CD4-positive, alpha-beta T cell treated with Interleukin-6 at 100 ng/mL for 8 hours (primary cell): ENCODE results near the gene INSC.

Experiments
- DNase-seq: peaks from one replicate; pipeline ENCODE4 v3.0.0-alpha.2; 2020; ENCODE audit warnings: mixed read lengths, low spot score

INSC gene

DNA sequence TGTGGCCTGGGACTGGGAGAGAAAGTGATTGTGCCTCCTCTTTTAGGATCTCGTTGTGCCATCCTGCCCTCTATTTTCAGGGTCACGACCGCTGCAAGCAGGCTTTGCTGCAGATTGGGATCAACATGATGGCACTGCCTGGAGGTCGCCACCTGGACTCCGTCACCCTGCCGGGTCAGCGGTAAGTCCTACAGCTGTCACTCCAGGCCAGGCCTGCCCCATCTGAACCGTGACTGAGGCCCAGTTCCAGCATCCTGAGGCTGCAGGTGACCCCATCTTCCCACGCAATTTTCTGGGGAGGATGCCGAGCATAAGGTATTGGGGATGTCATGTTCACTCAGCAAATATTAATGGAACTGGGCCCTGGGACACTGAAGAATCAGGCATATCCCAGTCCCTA is 34.3 kb downstream of the INSC start:
- no peak for DNase-seq

DNA sequence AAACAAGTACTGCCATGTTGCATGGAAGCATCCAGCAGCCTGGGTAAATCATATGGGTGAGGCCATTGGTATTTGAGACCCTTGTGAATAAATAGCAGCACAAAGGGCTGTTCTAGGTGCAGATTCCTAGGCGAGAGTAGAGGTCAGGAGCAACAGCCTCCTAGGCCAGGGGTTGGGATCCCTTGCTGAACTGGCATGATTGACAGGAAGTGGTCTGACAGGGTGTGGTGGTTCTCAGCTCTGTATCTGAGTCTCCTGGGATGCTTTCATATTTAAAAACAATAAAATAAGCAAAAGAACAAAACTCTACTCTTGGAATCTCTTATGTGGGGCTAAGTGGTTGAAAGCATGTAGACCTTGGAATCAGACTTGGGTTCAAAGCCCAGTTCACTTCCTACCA is 35.8 kb downstream of the INSC start:
- DNase-seq = no peak

- no peak for DNase-seq
Observed at GRCh38 chr11:15153231-15153630, 38.5 kb downstream of the INSC start.

GRCh38 chr11:15157181-15157580 is 42.5 kb downstream of the INSC start:
- DNase-seq = no peak

GRCh38 chr11:15157606-15158137 is 42.9 kb downstream of the INSC start:
- no peak for DNase-seq

DNA sequence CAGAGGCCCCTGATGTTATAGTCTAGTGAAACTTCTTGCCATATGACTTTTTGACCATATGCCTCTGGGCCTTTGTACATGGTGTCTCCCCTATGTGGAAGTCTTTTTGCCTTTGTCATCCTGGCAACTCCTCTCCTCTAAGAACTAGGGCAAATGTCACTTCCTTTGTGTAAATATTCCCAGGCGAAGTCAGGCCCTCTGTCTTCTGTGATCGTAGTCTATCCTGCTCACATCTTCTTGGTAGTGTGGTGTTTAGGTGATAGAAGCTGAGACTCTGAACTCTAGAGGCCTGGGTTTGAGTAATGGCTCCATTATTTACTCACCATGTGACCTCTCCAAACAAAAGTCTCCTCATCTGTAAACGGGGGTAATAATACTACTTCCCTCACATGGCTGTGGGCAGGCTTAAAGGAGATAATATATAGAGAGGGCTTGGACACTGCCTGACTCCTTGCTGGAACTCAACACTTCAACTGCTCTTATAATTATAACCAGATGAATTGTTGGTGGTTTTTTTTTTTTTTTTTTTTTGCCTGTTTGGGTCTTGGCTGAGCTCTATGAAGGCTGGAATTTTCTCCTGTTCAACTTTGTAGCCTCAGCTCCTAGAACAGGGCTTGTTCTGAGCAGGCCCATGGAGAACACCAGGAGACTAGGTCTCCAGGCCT is 43.8 kb downstream of the INSC start:
- DNase-seq = no peak

GRCh38 chr11:15159085-15159484 is 44.4 kb downstream of the INSC start:
- DNase-seq = no peak

DNA sequence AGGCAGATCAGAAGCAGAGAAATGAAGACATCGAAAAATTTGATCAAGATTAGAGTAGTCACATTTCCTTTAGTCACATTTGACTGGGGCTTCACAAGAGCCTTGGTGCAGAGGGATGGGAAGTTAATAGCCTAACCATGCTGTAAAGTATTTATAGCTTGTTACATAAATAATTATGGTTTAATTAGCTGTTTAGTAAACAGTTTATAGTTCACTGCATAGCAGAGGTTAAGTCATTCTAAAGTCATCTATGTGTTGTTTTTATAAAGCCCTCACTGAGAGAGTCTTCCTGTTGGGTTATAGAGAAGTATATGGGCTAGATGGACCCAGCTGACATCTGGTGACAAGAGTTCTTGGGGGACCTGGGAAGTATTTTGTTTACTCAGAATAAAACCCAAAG is 47.1 kb downstream of the INSC start:
- DNase-seq = no peak

DNA sequence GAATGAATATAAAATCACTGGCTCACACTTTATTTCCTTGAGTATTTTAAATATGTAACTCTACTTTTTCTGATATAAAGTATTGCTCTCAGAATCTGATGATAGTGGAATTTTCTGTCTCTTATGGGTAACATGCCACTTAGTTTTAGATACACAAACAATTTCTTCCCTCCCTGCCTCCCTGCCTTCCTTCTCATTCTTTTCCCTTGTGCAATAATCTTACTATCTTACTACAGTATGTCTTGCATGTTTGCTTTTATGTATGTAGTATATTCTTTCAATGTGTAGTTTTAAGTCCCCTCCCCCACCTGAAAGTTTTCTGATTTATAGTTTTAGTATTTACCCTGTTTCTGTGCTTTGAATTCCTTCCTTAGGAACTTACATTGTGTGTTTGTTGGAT is 48.4 kb downstream of the INSC start:
- DNase-seq = no peak

DNA sequence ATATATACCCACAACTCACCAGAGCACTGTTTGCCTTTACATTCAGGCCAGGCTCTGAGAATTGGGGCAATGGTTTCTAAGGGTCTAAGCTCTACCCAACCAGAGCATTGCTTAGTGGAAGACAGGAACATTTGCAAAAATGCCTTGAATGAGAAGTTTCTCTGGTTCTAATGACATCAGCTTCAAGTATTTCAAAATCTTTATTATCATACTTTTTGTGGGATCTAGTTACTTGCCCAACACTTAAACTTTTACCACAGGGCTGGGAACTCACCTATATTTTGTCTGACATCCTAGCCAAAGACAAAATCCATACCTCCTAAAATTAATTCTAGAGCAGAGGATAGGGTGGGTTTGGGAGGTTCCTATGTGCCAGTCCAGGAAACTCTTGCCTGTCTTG is 51.5 kb downstream of the INSC start:
- no peak for DNase-seq

DNA sequence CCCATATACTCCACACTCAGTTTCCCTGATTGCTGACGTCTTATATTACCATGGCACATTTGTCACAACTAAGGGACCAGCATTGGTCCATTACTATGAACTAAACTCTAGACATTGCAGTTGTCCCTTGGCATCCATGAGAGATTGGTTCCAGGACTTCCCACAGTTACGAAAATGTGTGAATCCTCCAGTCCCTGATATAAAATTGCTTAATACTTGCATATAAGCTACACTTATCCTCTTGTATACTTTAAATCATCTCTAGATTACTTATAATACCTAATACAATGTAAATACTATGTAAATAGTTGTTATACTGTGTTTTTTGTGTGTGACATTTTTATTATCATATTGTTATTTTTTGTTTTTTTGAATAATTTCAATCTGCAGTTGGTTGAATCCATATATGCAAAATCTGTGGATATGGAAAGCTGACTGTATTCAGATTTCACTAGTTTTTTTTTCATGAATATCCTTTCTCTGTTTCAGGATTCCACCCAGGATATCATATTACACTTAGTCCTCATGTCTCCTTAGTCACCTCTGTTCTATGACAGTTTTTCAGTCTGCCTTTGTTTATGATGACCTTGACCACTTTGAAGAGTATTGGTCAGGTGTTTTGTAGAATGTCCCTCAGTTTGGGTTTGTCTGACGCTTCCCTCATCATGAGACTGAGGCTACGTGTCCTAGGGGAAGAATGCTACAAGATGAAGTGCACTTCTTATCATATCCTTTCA is 55.3 kb downstream of the INSC start:
- no peak for DNase-seq

GRCh38 chr11:15170698-15171097 is 56.0 kb downstream of the INSC start:
- no peak for DNase-seq

GRCh38 chr11:15171956-15172355 is 57.2 kb downstream of the INSC start:
- DNase-seq = no peak

DNA sequence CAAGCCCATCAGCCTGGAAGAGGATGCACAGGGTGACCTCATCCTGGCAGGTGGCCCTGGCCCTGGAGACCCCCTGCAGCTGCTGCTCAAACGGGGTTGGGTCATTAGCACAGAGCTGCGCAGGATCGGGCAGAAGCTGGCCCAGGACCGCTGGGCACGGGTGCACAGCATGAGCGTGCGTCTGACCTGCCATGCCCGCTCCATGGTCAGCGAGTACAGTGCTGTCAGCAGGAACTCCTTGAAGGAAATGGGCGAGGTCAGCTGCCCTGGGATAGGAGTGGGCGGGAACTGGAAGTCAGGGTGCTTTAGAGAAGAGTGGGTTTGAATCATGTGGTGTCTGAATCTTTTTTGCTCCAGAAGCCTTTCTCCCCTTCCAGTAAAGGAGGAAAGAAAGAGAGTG is 61.1 kb downstream of the INSC start:
- DNase-seq = no peak

DNA sequence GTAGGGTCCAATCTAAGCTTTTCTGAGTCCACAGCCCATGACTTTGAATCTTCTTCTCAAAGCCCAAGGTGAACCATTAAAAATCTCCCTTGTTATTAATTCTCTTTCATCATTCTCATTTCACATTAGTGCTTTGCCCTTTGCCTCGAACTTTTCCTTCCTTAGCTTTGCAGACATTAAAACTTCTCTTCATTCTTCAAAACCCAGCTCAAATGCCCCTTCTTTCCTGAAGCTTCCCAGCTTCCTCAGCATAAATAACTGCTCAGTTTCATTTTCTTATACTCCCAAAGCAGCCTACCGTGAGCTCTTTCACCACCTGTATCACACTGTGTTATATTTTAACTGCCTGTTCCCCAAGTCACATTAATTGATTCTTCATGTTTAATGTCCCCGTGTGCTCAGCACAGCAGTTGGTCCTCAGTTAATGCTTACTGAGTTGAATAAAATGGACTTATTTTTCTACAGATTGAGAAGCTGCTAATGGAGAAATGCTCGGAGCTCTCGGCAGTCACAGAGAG is 62.0 kb downstream of the INSC start:
- no peak for DNase-seq

- no peak for DNase-seq
Observed at GRCh38 chr11:15177491-15177890, 62.8 kb downstream of the INSC start.

GRCh38 chr11:15178214-15178613 is 63.5 kb downstream of the INSC start:
- DNase-seq = no peak

DNA sequence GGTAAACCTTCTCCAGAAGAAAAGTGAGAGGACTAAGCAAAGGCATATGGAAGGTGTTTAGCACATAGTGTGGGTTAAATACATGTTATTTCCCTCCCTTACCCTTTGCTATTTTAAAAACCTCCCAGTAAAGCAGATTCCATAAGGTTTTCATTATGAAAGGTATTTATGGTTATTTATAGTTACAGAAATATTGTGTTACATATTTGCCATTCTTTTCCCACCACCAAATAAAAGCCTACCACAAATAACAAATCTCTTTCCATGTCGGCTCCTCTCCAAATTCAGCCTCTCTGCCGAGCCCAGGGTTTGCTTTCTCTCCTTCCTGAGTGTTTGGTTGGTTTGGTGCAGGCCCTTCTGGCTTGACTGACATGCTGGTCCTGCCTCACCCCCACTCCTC is 64.4 kb downstream of the INSC start:
- no peak for DNase-seq

DNA sequence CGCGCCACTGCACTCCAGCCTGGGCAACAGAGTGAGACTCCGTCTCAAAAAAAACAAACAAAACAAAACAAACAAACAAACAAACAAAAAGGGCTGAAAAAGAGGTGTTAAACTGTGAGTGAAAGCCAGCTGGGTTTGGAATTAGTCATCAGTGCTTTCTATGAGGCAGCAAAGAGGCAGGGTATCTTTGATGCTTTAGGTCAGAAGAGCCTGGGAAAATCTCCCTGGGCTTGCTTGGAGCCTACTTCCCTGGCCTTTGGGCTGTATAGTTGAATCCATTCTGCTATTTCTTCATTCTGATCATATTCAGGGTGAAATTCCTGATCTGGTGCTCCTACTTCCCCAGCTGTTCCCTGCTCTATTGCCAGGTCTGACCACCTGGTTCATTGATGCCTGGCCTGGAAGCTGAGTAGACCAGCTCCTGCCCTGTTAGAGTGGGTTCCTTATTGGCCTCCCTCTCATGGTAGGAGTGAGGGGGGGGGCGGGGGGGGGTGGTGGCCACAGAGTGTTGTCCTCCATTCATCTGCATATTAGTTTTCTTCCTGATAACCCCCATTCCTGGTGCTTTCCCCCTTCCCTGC is 65.6 kb downstream of the INSC start:
- no peak for DNase-seq

DNA sequence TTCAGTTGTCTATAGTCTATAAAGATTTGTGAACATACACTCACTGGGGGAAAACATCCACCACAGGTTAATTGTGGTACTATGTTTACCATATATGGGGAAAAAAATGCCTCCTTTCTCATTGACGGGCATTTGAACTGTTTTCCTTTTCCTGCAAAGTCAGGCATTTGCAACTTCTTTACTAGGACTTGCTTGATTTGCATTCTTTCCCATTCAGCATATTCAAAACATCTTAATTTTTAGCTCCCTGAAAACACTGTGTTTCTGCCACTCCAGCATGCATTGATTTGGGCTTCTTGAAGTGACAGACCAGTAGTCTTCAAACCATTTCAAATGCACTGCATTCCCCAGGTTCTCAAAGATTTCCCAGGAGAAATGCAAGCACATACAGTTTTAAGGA is 67.6 kb downstream of the INSC start:
- no peak for DNase-seq

GRCh38 chr11:15185021-15185420 is 70.3 kb downstream of the INSC start:
- no peak for DNase-seq

GRCh38 chr11:15186146-15186545 is 71.4 kb downstream of the INSC start:
- DNase-seq = no peak

- no peak for DNase-seq
Observed at GRCh38 chr11:15189189-15189588, 74.5 kb downstream of the INSC start.
